HepG2 (cell line): ENCODE measurements around the gene MTMR1. TPM values are rescaled to one million over a fixed set of nuclear protein-coding genes. Genes with fewer than 3 reads are reported as not detected.

ENCODE experiments used
- ARID4A ChIP-seq: sonication (generic); formaldehyde crosslinking; IDR thresholded peaks from 2 replicates; pipeline ENCODE4 v1.5.0; 2020; ENCODE audit warnings: mild to moderate bottlenecking, missing genetic modification reagents, borderline replicate concordance
- PBX2 ChIP-seq: IDR thresholded peaks from 2 replicates; pipeline ENCODE4 v1.6.1; 2016; ENCODE audit warnings: control low read depth
- TCF12 ChIP-seq, 2 experiments: fragments of 450-650 bp in 1 of 2; sonication (generic) in 1 of 2; formaldehyde crosslinking in 1 of 2; IDR thresholded peaks; 2 replicates each; pipeline versions ENCODE4 v1.6.1 to v1.8.0; 2017 to 2022; ENCODE audit warnings: antibody characterized with exemption in 1 of 2, mild to moderate bottlenecking in 1 of 2, missing genetic modification reagents in 1 of 2, moderate library complexity in 1 of 2
- THAP11 ChIP-seq: IDR thresholded peaks from 2 replicates; pipeline ENCODE4 v1.6.1; 2016; ENCODE audit warnings: missing biosample characterization, missing genetic modification reagents
- polyA plus RNA-seq, 8 experiments: library from polyadenylated mRNA; depleted of rRNA in 3 of 8; stranded (reverse) in 7 of 8; unstranded in 1 of 8; fragments of >200 nt; fragmentation: Illumina TruSeq in 4 of 8; extraction: Trizol in 4 of 8; gene quantifications; 2 replicates each; pipeline versions ENCODE4 v1.2.1 to v1.2.3, GENCODE V29; 2011 to 2016; ENCODE audit warnings: low read depth in 4 of 8, missing spikeins in 1 of 8, mixed read lengths in 1 of 8; ENCODE audit not compliant: insufficient read depth in 1 of 8
- total RNA-seq, 5 experiments: library from RNA; depleted of rRNA; stranded (reverse); fragments of >200 nt; fragmentation: Illumina TruSeq; extraction: Trizol; gene quantifications; 2 replicates each; pipeline ENCODE4 v1.2.3, GENCODE V29; 2016; ENCODE audit warnings: low read depth in 1 of 5
- TF ChIP-seq, protein P1 (sequence below): IDR thresholded peaks from 2 replicates; pipeline ENCODE4 v1.6.1; 2016
- TF ChIP-seq, protein P2 (sequence below): sonication (generic); formaldehyde crosslinking; IDR thresholded peaks from 2 replicates; pipeline ENCODE4 v1.4.0; 2020; ENCODE audit warnings: missing genetic modification reagents
- TF ChIP-seq, protein P3 (sequence below): sonication (generic); formaldehyde crosslinking; IDR thresholded peaks from 2 replicates; pipeline ENCODE4 v1.5.0; 2020; ENCODE audit warnings: missing genetic modification reagents, mild to moderate bottlenecking, borderline replicate concordance
- TF ChIP-seq, protein P4 (sequence below): sonication (generic); formaldehyde crosslinking; IDR thresholded peaks from 2 replicates; pipeline ENCODE4 v1.5.1; 2020; ENCODE audit warnings: missing genetic modification reagents, mild to moderate bottlenecking, borderline replicate concordance
- TF ChIP-seq, protein P5 (sequence below): sonication (generic); formaldehyde crosslinking; IDR thresholded peaks from 2 replicates; pipeline ENCODE4 v1.4.0; 2020; ENCODE audit warnings: missing genetic modification reagents, borderline replicate concordance

MTMR1 gene
- total and polyA plus RNA-seq, 2 of the 13 experiments (the other 11 are each of a cell fraction or from before 2014, with no cell fraction given), result 8.9 to 11.1 TPM

DNA sequence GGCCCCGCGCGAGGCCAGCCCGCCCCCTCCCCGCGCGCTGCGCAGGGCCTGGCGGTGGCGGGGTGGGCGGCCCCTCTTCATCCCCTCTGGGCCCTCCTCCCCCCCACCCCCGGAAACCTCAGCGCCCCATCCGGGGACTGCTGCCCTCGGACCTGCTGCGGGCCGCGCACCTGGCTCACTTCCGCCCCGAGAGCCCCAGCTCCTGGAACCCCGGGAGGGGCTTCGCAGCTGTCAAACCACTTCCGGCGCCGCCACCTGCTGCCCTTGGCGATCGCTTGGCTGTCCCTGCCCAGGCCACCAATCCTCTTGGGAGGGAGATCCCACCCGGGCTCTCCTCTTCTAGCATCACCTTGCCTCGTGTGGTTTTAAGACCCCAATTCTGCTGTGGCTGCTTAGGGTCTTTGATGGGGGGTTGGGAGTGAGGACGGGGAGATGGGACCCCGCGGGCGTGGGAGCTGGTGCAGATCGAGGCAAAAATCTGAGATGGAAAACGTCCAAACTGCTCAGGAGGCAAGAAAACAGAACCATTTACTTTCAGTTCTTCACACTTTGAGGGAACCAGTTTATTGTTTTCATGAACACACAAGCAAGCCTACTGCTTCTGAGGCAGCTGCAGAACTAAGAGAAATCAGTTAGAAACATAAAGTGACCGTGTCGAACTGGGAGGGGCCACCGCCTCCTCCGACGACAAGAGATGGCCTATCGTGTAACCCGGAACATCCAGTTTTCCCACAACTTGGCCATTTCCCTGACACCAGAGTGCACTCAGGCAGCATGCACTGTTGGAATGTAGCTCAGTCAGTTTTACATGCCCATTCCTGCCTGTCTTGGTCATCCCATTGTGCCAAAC lies 754 bp downstream of the MTMR1 start (continued):
- TF ChIP-seq, protein P1, sequence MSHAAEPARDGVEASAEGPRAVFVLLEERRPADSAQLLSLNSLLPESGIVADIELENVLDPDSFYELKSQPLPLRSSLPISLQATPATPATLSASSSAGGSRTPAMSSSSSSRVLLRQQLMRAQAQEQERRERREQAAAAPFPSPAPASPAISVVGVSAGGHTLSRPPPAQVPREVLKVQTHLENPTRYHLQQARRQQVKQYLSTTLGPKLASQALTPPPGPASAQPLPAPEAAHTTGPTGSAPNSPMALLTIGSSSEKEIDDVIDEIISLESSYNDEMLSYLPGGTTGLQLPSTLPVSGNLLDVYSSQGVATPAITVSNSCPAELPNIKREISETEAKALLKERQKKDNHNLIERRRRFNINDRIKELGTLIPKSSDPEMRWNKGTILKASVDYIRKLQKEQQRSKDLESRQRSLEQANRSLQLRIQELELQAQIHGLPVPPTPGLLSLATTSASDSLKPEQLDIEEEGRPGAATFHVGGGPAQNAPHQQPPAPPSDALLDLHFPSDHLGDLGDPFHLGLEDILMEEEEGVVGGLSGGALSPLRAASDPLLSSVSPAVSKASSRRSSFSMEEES, result no peak
- TF ChIP-seq, protein P2, sequence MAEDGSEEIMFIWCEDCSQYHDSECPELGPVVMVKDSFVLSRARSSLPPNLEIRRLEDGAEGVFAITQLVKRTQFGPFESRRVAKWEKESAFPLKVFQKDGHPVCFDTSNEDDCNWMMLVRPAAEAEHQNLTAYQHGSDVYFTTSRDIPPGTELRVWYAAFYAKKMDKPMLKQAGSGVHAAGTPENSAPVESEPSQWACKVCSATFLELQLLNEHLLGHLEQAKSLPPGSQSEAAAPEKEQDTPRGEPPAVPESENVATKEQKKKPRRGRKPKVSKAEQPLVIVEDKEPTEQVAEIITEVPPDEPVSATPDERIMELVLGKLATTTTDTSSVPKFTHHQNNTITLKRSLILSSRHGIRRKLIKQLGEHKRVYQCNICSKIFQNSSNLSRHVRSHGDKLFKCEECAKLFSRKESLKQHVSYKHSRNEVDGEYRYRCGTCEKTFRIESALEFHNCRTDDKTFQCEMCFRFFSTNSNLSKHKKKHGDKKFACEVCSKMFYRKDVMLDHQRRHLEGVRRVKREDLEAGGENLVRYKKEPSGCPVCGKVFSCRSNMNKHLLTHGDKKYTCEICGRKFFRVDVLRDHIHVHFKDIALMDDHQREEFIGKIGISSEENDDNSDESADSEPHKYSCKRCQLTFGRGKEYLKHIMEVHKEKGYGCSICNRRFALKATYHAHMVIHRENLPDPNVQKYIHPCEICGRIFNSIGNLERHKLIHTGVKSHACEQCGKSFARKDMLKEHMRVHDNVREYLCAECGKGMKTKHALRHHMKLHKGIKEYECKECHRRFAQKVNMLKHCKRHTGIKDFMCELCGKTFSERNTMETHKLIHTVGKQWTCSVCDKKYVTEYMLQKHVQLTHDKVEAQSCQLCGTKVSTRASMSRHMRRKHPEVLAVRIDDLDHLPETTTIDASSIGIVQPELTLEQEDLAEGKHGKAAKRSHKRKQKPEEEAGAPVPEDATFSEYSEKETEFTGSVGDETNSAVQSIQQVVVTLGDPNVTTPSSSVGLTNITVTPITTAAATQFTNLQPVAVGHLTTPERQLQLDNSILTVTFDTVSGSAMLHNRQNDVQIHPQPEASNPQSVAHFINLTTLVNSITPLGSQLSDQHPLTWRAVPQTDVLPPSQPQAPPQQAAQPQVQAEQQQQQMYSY, result no peak
- TF ChIP-seq, protein P3, sequence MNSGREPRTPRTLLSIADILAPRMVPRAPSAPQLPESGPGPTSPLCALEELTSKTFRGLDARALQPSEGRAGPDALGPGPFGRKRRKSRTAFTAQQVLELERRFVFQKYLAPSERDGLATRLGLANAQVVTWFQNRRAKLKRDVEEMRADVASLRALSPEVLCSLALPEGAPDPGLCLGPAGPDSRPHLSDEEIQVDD (CRISPR knock-in tag), result no peak
- peak; percentile 34; the same call in 1 of the 2 replicates for TF ChIP-seq ARID4A (CRISPR knock-in tag)
- no peak for TF ChIP-seq TCF12 (IDR thresholded peaks at IDR 0.05)
- TF ChIP-seq TCF12 (CRISPR knock-in tag; IDR thresholded peaks at IDR 0.05), result no peak
- TF ChIP-seq, protein P4, sequence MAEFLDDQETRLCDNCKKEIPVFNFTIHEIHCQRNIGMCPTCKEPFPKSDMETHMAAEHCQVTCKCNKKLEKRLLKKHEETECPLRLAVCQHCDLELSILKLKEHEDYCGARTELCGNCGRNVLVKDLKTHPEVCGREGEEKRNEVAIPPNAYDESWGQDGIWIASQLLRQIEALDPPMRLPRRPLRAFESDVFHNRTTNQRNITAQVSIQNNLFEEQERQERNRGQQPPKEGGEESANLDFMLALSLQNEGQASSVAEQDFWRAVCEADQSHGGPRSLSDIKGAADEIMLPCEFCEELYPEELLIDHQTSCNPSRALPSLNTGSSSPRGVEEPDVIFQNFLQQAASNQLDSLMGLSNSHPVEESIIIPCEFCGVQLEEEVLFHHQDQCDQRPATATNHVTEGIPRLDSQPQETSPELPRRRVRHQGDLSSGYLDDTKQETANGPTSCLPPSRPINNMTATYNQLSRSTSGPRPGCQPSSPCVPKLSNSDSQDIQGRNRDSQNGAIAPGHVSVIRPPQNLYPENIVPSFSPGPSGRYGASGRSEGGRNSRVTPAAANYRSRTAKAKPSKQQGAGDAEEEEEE (CRISPR knock-in tag), result no peak
- TF ChIP-seq, protein P5, sequence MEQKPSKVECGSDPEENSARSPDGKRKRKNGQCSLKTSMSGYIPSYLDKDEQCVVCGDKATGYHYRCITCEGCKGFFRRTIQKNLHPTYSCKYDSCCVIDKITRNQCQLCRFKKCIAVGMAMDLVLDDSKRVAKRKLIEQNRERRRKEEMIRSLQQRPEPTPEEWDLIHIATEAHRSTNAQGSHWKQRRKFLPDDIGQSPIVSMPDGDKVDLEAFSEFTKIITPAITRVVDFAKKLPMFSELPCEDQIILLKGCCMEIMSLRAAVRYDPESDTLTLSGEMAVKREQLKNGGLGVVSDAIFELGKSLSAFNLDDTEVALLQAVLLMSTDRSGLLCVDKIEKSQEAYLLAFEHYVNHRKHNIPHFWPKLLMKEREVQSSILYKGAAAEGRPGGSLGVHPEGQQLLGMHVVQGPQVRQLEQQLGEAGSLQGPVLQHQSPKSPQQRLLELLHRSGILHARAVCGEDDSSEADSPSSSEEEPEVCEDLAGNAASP (CRISPR knock-in tag), result no peak
- TF ChIP-seq THAP11 (CRISPR knock-in tag), result peak; percentile 41
- TF ChIP-seq PBX2 (CRISPR knock-in tag), result no peak
